DMS53 treated with DMSO at 0.1 percent for 48 hours (cell line): Measurements from ENCODE around the gene OR1Q1.
"Not testable (repeated sequence)": the region's sequence is repeated elsewhere in the genome, so short reads cannot be mapped to it uniquely, and the experiment has no call there.

Source experiments
- DNase-seq: peaks from one replicate; lab custom pipeline; 2025; ENCODE audit not compliant: unreplicated experiment; lab: John Stamatoyannopoulos, UW

Gene OR1Q1, protein sequence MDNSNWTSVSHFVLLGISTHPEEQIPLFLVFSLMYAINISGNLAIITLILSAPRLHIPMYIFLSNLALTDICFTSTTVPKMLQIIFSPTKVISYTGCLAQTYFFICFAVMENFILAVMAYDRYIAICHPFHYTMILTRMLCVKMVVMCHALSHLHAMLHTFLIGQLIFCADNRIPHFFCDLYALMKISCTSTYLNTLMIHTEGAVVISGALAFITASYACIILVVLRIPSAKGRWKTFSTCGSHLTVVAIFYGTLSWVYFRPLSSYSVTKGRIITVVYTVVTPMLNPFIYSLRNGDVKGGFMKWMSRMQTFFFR

DNA sequence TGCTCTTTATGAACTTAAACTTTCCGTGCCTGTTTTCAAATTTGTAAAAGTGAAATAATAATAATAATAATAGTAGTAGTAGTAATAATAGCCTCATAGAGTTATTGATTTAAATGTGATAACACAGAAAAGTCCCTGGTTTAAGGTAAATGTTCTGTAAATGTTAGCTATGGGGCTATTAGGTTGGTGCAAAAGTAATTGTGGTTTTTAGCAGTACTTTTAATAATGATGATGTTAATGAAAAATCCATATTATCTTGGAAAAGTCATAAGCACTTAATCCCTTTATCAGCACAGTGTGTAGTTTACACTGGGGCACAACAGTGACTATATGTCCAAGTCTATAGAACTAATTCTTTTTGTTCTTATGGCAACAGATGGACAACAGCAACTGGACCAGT lies at the start of gene OR1Q1:
OR1Q1 (plus strand) TSS at position 377 of the 400 bp plus-strand sequence; CDS start at position 377, 0 bp downstream.
- no peak for DNase-seq

DNA sequence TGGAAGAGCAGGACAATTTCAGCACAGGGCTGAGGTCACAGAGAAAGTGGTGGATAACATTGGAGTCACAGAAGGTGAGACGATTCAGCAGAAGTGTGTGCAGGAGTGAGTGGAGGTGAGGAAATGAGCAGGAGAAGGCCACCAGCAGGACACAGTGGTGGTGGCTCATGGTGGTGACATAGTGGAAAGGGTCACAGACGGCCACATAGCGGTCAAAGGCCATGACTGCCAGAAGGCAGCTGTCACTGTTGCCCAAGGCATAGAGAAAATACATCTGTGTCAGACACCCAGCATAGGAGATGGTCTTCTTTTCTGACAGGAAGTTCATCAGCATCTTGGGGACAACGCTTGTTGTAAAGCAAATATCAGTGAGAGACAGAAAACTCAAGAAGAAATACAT lies 46.6 kb upstream of the OR1Q1 start:
- DNase-seq, result no peak

DNA sequence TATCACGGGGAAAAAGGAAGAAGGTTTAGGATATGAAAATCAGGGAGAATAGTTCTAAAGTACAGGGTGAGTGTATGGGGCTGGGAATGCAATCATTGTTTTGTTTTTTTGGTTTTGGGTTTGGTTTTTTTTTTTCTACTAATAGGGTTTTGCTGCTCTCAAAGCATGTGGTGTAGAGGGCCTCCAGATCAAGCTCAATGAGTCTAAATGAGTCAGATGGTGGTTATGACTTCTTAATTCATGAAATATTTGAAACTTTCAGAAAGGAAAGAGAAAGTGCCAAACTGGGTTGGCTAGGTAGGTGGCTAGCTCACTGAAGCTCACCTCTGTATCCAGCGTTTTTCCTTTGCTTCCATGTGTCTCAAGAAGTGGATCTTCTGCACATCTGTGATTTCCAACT lies 42.1 kb upstream of the OR1Q1 start:
- DNase-seq, result no peak

DNA sequence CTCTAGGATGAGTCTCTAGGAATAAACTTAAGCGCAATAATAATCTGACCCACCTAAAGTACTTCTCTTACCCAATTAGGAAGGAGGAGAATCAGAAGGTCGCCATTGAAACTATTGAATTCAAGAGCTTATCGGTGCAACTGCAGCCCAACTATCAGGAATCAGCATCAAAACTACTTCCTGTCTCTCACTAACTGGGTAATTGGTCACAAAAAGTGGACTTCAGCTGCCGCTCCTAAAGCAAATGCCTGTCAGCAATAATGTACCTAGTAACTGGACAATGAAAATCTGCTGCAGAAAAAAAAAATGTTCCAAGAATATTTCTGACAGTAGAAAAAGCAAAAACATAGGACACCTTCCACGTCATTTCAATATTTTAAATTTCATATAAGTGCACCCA lies 34.7 kb upstream of the OR1Q1 start:
- DNase-seq, result no peak

DNA sequence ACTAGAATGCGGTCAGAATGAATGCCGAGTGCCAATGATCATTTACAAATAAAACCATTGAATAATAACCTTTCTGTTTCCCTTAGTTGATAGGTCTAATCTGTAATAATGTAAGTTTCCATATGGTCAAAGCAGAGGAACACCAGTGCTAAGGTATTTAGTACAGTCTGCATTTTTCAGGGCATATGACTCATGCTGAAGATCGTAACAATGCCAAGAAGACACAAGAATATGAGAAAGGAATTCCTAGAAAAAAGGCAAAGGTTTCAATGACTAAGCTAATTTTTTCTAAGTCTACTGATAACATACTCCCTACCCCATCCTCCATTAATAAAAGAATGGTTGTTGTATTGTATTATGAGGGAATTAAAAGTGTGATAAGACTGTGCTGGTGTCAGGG lies 34.2 kb upstream of the OR1Q1 start:
- DNase-seq, result no peak

DNA sequence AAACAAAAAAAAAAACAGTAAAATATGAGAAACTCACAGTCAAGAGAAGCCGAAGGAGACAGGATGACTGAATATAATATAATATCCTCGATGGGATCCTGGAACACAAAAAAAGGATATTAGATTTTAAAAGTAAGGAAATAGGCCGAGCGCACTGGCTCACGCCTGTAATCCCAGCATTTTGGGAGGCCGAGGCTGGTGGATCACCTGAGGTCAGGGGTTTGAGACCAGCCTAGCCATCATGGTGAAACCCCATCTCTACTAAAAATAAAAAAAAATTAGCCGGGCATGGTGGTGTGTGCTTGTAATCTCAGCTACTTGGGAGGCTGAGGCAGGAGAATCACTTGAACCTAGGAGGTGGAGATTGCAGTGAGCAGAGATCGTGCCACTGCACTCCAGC lies 31.3 kb upstream of the OR1Q1 start, which contains the start of gene OR1L8:
OR1L8 (minus strand) TSS at position 101 of the 400 bp plus-strand sequence. CDS start 14,907 bp downstream, outside the sequence.
- DNase-seq, result not testable (repeated sequence)

DNA sequence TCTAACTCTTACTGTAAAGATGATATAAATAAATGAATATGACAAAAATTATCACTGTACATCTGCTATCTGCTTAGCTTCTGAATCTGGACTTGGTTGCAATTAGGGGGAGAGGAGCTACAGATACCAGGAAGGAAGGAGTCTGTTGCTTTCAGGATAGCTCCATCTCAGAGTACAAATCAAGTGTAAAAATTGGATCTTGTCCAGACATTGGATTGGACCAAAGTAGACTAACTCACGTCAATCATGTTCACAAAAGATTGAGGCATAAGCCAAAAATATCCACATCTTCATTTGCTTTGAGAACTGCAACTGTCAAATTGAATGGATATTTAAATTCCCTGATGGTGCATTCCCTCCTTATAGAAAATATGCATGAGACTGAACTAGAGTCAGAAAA lies 8.8 kb upstream of the OR1Q1 start:
- no peak for DNase-seq

DNA sequence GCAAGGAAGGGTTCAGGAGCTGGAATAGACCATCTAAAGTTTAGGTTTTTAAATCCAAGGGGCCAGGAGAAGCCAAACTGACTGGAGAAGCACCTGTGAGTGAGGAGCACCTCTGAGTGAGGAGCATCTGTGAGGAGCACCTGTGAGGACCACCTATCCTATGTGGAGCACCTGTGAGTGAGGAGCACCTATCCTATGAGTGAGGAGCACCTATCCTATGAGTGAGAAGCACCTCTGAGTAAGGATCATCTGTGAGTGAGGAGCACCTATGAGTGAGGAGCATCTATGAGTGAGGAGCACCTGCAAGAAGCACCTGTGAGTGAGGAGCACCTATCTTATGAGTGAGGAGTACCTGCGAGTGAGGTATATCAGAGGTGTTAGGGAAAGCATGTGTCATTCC lies 8.0 kb upstream of the OR1Q1 start:
- no peak for DNase-seq

DNA sequence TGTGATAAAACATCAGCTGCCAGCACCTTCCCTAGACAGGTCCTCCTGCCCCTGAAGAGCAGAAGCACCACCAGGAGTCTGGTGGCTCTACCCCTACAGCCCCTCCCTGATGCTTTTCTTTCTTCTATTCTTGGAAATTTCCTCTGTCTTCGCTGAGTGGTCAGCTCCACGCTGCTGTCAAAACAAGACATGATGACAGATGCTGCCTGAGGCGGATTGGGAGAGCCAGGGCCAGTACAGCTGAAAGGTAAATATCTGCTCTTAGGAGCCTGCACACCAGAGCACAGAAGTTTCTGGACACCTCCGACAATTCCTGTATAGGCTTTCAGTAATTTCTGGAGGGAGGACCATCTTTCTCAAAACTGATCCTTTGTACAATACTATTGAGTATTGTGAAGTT lies 4.7 kb upstream of the OR1Q1 start:
- DNase-seq, result no peak

DNA sequence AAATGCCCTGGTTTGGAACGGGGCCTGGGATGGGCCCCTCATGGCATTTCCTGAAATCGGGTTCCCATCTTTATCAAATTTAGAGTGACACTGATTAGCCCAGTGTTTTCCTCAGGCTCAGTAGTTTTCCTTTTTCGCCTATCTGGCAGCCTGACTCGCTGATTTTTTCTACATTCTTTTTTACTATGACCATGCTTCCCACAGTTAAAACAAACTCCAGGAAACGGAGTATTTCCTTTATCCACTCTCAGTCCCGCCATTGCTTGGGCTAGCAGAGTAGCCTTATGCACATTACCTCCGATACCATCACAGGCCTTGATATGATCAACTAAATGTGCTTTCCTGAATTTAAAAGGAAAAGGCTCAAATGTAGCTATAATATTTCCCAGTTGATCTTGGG lies 5.5 kb downstream of the OR1Q1 start:
- no peak for DNase-seq

DNA sequence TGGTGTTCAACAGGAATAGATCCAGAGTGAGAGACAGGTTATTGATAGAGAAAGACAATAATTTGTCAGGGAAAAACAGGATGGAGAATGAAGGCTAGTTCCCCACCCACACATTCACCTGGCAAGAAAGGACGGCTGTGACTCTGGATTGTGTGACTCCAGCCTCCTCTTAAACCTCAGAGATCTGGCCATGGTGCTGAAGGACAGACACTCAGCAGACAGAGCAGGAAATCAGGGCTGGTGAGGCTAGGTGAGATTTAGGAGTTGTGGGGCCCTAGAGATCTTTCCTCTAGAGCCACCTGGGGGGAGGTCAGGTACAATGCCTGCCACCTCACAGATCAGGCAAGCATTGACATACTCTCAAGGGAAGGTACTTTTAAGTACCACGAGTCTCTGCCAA lies 27.7 kb downstream of the OR1Q1 start:
- no peak for DNase-seq

DNA sequence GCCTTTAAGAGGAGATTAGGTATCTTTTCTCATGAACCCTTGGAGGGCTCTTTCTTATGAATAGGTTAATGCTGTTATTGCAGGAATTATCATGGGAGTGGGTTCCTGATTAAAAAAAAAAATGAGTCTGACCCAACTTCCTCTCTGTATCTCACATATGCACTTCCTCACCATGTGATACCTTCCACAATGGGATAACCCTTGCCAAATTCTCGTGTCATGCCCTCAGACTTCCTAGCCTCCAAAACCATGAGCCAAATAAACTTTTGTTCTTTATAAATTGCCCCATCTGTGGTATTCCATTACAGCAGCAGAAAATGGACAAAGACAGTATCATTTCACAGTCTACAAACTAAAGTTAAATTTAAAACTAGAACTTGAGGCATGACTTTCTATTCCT lies 41.8 kb downstream of the OR1Q1 start:
- DNase-seq, result no peak

DNA sequence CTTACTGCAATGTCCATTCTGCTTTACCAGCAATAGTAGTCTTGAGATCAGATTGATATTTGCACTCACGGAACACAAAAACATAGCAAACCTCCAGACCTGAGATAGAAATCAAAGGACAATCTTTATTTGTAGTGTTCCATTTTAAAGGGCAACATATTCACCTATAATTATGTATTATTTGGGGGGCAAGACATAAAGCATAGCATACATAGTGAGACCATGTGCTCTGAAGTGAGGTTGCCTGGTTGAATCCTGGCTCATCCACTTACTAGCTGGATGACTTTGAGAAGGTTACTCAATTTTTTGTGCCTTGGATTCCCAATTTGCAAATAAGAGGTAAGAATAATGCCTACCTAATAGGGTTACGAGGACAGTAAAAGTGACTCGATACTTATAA lies 43.0 kb downstream of the OR1Q1 start, which contains the start of gene OR1B1:
OR1B1 (minus strand) TSS at position 101 of the 400 bp plus-strand sequence.
- DNase-seq, result no peak

DNA sequence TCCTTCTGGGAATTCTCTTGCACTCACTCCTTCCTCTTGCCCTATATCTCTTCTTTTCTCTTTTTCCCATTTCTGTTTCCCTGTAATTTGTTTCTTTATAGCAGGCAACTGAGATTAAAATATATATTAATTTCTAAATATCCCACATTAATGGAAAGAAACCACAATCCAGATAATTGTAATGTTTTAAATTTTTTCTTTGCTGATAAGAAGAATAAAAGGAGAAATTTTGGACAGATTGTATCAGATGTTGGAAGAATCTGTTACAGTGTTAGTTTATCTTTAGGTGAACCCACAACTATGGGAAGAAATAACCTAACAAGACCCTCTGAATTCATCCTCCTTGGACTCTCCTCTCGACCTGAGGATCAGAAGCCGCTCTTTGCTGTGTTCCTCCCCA lies 46.9 kb downstream of the OR1Q1 start, which contains the start of gene OR1L1:
OR1L1 (plus strand) TSS at position 301 of the 400 bp plus-strand sequence; CDS start at position 301, 0 bp downstream.
- DNase-seq, result no peak
